ENCODE measurements around the gene SHC3. TPM values are rescaled to one million over a fixed set of nuclear protein-coding genes. Genes with fewer than 3 reads are reported as not detected.

SHC3 gene
- total RNA-seq, 2 donors from 2014 or later: not detected

DNA sequence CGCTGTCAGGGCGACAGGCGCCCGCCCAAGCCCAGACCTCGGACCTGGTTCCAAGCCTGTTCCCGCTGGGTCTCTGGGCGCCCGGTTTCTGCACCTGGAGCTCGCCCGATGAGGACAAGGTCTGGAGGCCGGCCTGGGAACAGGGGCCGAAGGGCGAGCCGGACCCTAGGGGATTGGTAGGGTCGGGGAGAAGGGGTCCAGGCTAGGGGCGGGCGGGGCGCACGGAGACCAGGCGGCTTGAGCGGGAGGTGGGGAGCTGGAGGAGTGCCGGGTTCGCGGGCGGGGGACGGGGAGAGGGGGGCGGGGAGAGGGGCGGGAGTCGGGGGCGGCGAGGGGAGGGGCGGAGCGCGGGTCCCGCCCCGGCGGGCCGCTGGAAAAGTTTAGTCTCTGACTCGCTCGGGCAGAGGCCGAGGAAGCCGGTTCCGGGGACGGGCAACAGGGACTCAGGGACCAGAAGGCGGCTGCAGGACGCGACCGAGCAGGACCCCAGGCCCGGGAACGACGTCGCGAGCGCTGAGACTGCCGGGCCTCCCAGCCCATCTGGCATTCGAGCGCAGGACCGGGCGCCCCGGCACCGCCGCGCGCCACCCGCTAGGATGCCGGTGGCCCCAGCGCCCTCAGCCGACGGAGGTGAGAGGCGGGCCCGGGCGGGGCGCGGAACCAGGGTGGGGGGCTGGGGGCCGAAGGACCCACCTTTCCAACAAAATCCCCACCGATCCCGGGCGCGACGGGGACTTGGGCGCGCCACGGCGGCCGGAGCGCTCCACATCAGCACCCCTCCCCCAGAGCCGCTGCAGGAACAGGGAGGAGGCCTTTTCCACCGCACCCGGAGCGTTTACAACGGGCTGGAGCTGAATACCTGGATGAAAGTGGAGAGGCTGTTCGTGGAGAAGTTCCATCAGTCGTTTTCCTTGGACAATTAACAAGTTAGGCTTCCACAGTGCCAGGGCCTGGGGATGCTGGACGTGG is 187.3 kb downstream of the SHC3 start, which contains the start of gene S1PR3:
Gene S1PR3, plus strand, starts transcription at position 403 of the 969 bp plus-strand sequence. CDS start 9,733 bp downstream, outside the sequence.
- Mint-ChIP-seq H3K9me3 (no peaks in the 10 kb centered on the region), H3K27me3 (peaks cover 57% of the 10 kb centered on the region), H3K4me1 (peaks cover 8% of the 10 kb centered on the region), H3K36me3 (ENCODE audit: low read depth) (no peaks in the 10 kb centered on the region), H3K4me3 (peak within 1 kb of the TSS; percentile 12), H3K27ac (no peak within 1 kb of the TSS)
- no peak for ATAC-seq (replicated peaks)

DNA sequence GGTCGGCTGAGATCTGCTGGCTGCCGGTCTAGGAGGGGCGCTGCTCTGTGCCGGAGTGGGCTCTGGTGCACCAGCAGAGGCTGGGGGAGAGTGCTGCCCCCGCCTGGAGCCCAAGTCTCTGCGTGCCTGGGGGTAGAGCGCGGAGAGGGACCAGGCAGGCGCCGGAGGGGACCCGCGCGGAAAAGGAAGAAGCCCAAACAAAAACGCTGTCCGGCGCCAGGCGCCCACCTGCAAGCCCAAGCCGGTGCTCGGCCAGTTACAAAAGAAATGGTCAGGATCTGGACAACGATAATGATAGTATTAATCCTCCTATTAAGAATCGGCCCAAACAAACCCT is 187.9 kb downstream of the SHC3 start:
- Mint-ChIP-seq H3K9me3 (peaks cover 3% of the 10 kb centered on the region), H3K36me3 (ENCODE audit: low read depth) (no peaks in the 10 kb centered on the region), H3K27me3 (peaks cover 64% of the 10 kb centered on the region), H3K4me1 (peaks cover 8% of the 10 kb centered on the region), H3K27ac (no peak overlapping the region), H3K4me3 (no peak overlapping the region)
- ATAC-seq (replicated peaks): no peak

DNA sequence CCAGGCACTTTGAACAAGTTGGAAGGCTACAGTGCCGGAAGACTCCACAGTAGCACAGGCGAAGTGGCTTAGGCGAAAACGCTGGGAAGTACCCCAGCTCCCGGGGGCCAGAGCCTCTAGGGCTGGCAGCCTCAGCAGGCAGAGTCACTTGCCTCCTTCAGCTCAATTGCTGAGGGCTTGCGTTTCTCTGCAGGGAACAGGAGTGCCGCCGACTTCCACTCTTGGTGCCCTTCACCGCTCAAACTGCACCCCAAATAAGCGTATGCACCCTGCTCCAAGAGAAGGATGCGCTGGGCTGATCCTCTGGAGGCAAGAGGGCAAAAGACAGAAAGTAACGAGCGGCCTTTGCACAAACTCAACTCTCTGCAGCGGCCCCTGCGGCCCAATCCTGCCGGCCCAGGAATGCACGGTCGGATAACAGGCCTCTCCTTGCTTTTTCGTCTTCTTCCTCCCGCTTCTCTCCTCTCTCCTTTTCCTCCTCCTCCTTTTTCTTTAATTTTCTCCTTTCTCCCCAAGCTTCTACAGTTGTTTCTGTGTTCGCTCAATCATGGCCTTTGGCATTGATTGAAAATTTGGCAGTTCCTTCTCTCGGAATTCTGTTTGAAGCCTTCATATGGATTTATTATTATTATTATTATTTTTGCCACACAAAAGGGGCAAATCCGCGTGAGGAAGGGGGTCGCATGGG is 188.4 kb downstream of the SHC3 start:
- no peak for ATAC-seq (replicated peaks)
- H3K36me3 Mint-ChIP-seq (ENCODE audit: low read depth): no peaks in the 10 kb centered on the region
- peaks cover 8% of the 10 kb centered on the region for H3K4me1 Mint-ChIP-seq
- H3K27ac Mint-ChIP-seq: no peak overlapping the region
- H3K27me3 Mint-ChIP-seq: peaks cover 67% of the 10 kb centered on the region
- H3K4me3 Mint-ChIP-seq: no peak overlapping the region
- peaks cover 3% of the 10 kb centered on the region for H3K9me3 Mint-ChIP-seq

DNA sequence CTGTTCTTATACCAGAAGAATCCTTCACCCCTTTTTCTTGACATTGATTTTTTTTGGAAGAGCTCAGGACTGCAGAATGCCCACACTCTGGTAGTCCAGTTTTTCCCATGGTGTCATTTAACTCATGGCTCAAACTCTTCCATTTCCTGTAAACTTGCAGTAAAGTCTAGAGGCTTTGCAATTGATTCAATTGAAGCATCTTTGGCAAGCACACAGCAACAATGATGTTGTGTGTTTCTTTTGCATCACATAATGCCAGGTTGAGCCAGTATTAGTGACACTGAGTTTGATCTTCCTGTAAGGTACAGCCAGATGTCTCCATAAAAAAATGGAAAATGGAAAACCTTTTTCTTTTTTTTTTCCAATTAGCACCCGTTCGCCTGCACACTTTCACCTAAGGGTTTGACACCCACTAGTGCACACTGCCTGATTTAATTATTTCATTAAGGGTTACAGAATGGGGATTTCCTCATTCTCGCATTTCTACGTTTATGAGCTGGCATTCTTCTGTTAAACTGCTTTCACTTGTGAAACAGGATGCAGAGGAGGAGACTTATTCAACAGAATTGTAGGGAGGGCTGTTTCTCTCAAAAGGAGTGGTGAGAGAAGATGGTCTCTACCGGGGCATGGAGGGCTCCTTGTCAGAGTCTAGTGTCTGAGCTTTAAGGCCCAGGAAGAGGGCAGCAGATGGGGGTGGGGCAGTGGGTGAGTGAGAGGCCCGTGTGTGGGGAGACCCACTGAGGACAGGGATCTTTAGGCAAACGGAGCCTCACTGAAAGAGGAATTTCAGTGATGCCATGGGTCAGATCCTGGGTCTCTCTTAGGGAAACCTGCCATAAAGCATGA is 189.6 kb downstream of the SHC3 start:
- Mint-ChIP-seq H3K9me3 (peaks cover 3% of the 10 kb centered on the region), H3K27ac (no peak overlapping the region), H3K36me3 (ENCODE audit: low read depth) (no peaks in the 10 kb centered on the region), H3K4me3 (peak overlapping the region; percentile 43), H3K27me3 (peaks cover 58% of the 10 kb centered on the region), H3K4me1 (peaks cover 8% of the 10 kb centered on the region)
- peak; percentile 85 for ATAC-seq (replicated peaks)

DNA sequence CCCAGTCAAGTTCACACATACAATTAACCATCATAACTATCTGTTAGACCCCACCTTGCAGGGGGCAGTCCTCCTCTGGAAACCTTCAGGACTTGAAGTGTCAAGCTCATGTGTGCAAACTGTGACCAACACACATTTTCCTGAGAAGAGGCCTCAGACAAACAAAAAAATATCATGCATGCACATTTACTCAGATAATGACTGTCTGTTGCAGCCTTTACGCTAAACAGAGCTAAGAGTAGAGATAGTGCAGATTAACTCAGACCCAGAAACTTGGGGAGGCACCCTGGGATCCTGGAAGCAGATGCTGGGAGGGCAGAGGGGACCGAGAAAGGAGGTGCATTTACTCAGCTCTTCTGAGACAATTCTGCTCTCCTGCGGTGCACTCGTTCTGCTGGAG is 191.0 kb downstream of the SHC3 start:
- no peak overlapping the region for H3K27ac Mint-ChIP-seq
- no peak overlapping the region for H3K4me3 Mint-ChIP-seq
- H3K36me3 Mint-ChIP-seq (ENCODE audit: low read depth): no peaks in the 10 kb centered on the region
- no peak for ATAC-seq (replicated peaks)
- peaks cover 46% of the 10 kb centered on the region for H3K27me3 Mint-ChIP-seq
- H3K4me1 Mint-ChIP-seq: peaks cover 8% of the 10 kb centered on the region
- peaks cover 3% of the 10 kb centered on the region for H3K9me3 Mint-ChIP-seq

DNA sequence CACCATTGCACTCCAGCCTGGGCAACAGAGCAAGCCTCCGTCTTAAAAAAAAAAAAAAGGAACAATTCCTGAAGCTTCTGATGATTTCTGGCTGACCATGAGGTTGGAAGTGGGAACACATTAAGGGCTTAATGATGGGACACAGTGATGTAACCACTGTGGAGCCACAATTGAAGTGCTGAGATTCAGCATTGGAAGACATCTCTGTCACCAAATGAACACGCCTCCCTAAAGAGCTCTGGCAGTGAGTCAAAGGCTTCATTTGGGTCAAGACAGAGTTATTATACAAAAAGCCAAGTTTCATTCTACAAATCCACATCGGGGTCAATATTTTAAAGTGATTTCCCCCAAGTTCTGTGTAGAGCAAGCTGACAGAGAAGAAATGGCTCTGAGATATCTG is 191.8 kb downstream of the SHC3 start:
- peaks cover 3% of the 10 kb centered on the region for H3K9me3 Mint-ChIP-seq
- peaks cover 8% of the 10 kb centered on the region for H3K4me1 Mint-ChIP-seq
- H3K27ac Mint-ChIP-seq: no peak overlapping the region
- H3K4me3 Mint-ChIP-seq: no peak overlapping the region
- no peak for ATAC-seq (replicated peaks)
- H3K27me3 Mint-ChIP-seq: peaks cover 37% of the 10 kb centered on the region
- no peaks in the 10 kb centered on the region for H3K36me3 Mint-ChIP-seq (ENCODE audit: low read depth)

DNA sequence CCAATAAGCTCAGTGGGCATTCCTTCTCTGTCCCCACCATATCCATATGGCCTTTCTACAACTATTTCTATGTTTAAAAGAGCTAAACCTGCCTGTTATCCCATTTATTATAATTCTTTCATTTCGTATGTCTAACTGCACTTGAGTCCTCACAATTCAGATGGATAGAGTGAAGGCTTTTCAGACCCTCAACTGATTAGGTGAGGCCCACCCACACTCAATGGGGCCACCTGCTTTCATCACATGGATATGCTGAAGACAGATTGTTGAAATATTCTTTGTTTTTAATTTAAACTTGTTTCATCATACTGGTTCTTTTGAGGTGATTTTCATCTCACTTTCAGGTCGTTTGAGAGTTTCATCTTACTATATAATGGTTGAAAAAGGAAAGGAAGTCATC is 193.0 kb downstream of the SHC3 start:
- H3K4me3 Mint-ChIP-seq: no peak overlapping the region

DNA sequence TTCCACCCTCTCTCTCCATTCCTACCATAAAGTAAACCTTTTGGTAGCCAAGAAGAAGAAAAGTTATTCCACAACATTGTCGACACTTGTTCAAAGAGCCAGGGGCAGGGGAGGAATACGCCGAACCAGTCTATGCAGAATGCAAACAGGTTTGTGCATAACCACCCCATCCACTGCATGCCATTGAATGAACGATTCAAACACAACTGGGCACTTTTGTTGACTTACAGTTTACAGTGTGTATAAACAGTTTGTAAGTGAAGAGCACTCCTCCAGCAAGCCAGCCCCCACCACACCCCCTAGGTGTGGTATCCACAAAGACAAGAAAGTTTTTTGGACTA is 194.1 kb downstream of the SHC3 start:
- peaks cover 29% of the 10 kb centered on the region for H3K27me3 Mint-ChIP-seq
- no peaks in the 10 kb centered on the region for H3K36me3 Mint-ChIP-seq (ENCODE audit: low read depth)
- no peak overlapping the region for H3K4me3 Mint-ChIP-seq
- no peak for ATAC-seq (replicated peaks)
- H3K9me3 Mint-ChIP-seq: peaks cover 3% of the 10 kb centered on the region
- no peak overlapping the region for H3K27ac Mint-ChIP-seq
- H3K4me1 Mint-ChIP-seq: peaks cover 6% of the 10 kb centered on the region

More for the DNA sequence above, 193.0 kb downstream of the SHC3 start:
- H3K27ac Mint-ChIP-seq: no peak overlapping the region
- peaks cover 8% of the 10 kb centered on the region for H3K4me1 Mint-ChIP-seq
- H3K36me3 Mint-ChIP-seq (ENCODE audit: low read depth): no peaks in the 10 kb centered on the region
- ATAC-seq (replicated peaks): no peak
- H3K9me3 Mint-ChIP-seq: peaks cover 3% of the 10 kb centered on the region
- H3K27me3 Mint-ChIP-seq: peaks cover 36% of the 10 kb centered on the region

DNA sequence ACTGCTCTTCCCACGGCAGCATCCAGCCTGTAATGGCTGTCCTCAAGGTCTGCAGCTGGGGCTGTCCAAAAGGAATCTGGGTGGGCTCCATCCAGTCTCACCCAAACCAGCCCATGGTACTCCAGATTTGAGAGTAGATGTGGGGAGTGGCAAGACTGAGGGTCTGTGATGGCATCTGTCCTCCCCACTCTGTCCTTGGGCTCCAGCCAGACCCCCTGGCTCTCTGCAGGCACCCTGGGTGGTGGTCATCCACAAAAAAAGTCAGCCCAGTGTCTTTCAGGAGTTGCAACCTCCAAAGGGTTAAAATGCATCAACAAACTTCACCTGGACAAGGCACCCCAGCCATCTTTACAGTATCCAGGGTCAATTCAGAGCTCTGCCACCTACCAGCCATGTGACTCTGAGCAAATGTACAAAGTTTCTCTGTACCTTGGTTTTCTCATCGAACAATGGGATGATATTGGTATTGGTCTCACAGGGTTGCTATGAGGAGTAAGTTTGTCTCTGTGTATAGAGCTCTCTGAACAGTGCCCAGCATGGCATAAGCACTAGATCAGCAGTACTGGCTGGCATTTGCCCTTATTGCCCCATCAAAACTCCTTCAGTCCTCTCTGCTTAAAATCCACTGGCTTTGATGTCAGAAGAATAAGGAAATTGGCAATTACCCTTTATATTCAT is 194.6 kb downstream of the SHC3 start:
- ATAC-seq (replicated peaks): no peak
- Mint-ChIP-seq H3K27me3 (peaks cover 24% of the 10 kb centered on the region), H3K4me3 (no peak overlapping the region), H3K9me3 (peaks cover 3% of the 10 kb centered on the region), H3K27ac (no peak overlapping the region), H3K36me3 (ENCODE audit: low read depth) (no peaks in the 10 kb centered on the region), H3K4me1 (peaks cover 1% of the 10 kb centered on the region)

DNA sequence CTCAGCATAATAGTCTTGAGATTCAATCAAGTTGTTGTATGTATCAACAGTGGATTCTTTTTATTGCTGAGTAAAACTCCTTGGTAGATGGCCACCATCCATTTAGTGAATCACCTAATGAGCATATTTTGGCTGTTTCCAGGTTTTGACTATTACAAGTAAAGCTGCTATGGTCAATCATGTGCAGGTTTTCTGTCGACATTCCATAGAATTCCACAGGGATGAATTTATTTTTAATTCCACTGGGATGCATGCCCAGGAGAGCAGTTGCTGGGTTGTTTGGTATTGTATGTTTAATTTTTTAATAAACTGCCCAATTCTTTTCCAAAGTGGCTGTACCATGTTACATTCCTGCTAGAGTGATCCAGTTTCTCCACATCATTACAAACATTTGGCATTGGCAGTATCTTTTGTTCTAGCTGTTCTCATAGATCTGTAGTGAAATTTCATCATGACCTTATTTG is 197.8 kb downstream of the SHC3 start:
- H3K27me3 Mint-ChIP-seq: peaks cover 21% of the 10 kb centered on the region
- peaks cover 7% of the 10 kb centered on the region for H3K4me1 Mint-ChIP-seq
- no peaks in the 10 kb centered on the region for H3K36me3 Mint-ChIP-seq (ENCODE audit: low read depth)
- H3K4me3 Mint-ChIP-seq: no peak overlapping the region
- H3K9me3 Mint-ChIP-seq: no peaks in the 10 kb centered on the region
- H3K27ac Mint-ChIP-seq: no peak overlapping the region
- no peak for ATAC-seq (replicated peaks)

DNA sequence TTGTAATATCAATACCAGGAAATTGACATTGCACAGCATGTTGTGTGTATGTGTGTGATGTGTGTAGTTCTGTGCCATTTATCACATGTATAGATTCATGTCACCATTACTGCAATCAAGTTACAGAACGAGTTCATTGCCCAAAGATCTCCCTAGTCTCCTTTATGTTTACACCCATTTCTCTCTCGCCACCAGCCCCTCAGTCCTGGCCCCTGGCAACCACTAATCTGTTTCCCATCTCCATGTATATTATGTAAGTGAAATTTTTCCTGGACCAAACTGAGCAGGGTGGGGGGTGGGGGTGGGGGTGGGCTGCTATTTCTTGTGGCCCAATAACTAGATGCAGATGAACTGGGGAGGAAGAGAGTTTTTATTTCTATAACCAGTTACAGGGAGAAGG is 198.8 kb downstream of the SHC3 start:
- Mint-ChIP-seq H3K27ac (no peak overlapping the region), H3K4me3 (no peak overlapping the region), H3K27me3 (peaks cover 12% of the 10 kb centered on the region), H3K36me3 (ENCODE audit: low read depth) (no peaks in the 10 kb centered on the region), H3K4me1 (peaks cover 7% of the 10 kb centered on the region), H3K9me3 (no peaks in the 10 kb centered on the region)
- ATAC-seq (replicated peaks): no peak

DNA sequence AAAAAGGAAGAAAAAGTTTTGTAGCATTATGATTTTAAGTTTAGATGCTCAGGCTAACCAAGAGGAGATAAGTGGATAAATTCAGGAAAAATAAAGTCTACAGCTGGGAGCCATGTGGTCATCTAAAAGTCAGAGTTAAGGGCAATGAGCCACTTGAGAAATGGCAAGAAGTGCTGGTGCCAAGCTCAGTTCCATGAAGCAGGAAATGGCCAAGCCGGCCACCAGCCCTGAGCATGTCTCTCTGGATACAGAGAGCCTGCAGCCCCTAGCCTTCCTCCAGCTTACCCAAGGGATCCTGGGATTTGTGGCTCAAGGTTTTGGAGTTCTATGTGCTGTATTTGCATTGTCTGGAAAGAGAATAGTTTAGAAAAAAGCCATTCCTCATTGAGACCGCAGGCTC is 199.6 kb downstream of the SHC3 start:
- Mint-ChIP-seq H3K9me3 (no peaks in the 10 kb centered on the region), H3K4me3 (no peak overlapping the region), H3K36me3 (ENCODE audit: low read depth) (no peaks in the 10 kb centered on the region), H3K4me1 (peaks cover 7% of the 10 kb centered on the region), H3K27ac (no peak overlapping the region), H3K27me3 (peaks cover 12% of the 10 kb centered on the region)
- ATAC-seq (replicated peaks): no peak

DNA sequence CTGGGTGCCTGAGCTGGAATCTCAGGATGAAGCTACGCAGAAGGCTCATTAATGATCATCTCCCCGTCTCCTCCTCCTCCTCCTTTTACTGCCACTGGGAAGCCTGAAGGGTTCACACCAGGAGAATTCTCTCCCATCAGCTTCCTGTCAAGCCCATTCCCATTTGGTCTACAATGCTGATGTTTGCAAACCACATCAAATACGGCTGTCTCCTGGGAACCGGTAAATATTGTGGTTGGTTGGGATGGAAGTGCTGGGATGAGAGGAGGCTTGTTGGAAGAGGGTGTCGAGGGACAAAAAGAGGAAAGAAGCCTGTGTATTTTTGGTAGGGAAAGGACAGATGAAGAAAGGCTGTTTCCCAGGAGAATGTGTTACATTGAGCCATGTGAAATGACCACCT is 200.6 kb downstream of the SHC3 start:
- H3K4me3 Mint-ChIP-seq: no peak overlapping the region
- peaks cover 12% of the 10 kb centered on the region for H3K27me3 Mint-ChIP-seq
- H3K27ac Mint-ChIP-seq: no peak overlapping the region
- H3K36me3 Mint-ChIP-seq (ENCODE audit: low read depth): no peaks in the 10 kb centered on the region
- no peak for ATAC-seq (replicated peaks)
- H3K4me1 Mint-ChIP-seq: peaks cover 7% of the 10 kb centered on the region
- no peaks in the 10 kb centered on the region for H3K9me3 Mint-ChIP-seq

DNA sequence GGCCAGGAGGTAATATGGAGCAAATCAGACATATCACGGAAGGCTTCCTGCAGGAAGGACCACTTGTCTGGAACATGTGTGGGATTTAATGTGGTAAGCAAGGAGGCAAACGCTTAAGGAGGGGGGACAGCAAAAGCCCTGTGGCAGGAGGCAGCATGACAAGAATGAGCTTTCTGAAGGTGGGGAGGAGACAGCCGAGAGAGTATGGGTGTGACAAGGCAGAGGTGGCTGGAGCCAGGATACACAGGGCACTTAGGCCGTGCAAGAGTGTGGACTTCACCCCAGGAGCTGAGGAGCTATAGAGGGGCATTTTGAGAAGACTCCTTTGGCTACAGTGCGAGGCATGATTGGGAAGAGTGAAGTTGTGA is 201.7 kb downstream of the SHC3 start:
- Mint-ChIP-seq H3K4me1 (peaks cover 7% of the 10 kb centered on the region), H3K4me3 (no peak overlapping the region), H3K36me3 (ENCODE audit: low read depth) (no peaks in the 10 kb centered on the region), H3K27me3 (peaks cover 12% of the 10 kb centered on the region), H3K27ac (no peak overlapping the region), H3K9me3 (no peaks in the 10 kb centered on the region)
- ATAC-seq (replicated peaks): no peak

Measured in activated T-helper 17 cell treated with anti-CD3 and anti-CD28 coated beads, Interleukin-2, amount 50 U/mL, for 72 hours (primary cell).